HEK293 (cell line): Measurements from ENCODE around the gene METTL16.

Source experiments
- CTCF ChIA-PET: fragments of 350-600 bp; formaldehyde crosslinking; extraction: SDS; loops from one replicate; lab custom pipeline; 2021; ENCODE audit warnings: antibody characterized with exemption; lab: Yijun Ruan, JAX
- POLR2A ChIA-PET: fragments of 300-600 bp; formaldehyde crosslinking; extraction: SDS; loops from one replicate; lab custom pipeline; 2020; ENCODE audit warnings: antibody characterized with exemption, inconsistent platforms; lab: Yijun Ruan, JAX
- H3K27ac ChIP-seq: fragments of 200-500 bp; sonication (Bioruptor generic); 2 replicates; pipeline ENCODE4 v1.5.1; 2014; ENCODE audit warnings: low read depth, low read length, control low read depth, inconsistent platforms; ENCODE audit errors: extremely low read depth
- H3K36me3 ChIP-seq, 2 experiments: fragments of 200-500 bp in 1 of 2; sonication (Bioruptor generic) in 1 of 2; 1 replicate in 1 of 2; 2 replicates in 1 of 2; pipeline ENCODE4 v1.5.1; 2014 to 2017; ENCODE audit warnings: inconsistent platforms in 2 of 2, low read length in 2 of 2; ENCODE audit not compliant: control insufficient read depth in 2 of 2, insufficient read depth in 1 of 2
- H3K4me1 ChIP-seq: fragments of 200-500 bp; sonication (Bioruptor generic); 2 replicates; pipeline ENCODE4 v1.5.1; 2014; ENCODE audit warnings: mild to moderate bottlenecking, low read length, inconsistent platforms; ENCODE audit not compliant: control insufficient read depth, insufficient read depth
- H3K4me3 ChIP-seq: 2 replicates; pipeline ENCODE4 v1.5.1; 2011; ENCODE audit warnings: low read depth, mild to moderate bottlenecking, control low read depth, low read length, moderate library complexity
- H3K9me3 ChIP-seq: fragments of 200-500 bp; sonication (Bioruptor generic); 2 replicates; pipeline ENCODE4 v1.5.1; 2014; ENCODE audit warnings: low read depth, low read length, inconsistent platforms; ENCODE audit not compliant: control insufficient read depth, insufficient read depth
- EGR2 ChIP-seq: fragments of 450-650 bp; formaldehyde crosslinking; IDR thresholded peaks from 2 replicates; pipeline ENCODE4 v1.5.1; 2016; ENCODE audit warnings: low read depth, missing biosample characterization, missing genetic modification characterization
- HOXD13 ChIP-seq: sonication (generic); formaldehyde crosslinking; IDR thresholded peaks from 2 replicates; pipeline ENCODE4 v1.8.0; 2022; ENCODE audit warnings: missing genetic modification reagents, borderline replicate concordance
- KLF1 ChIP-seq: fragments of 450-650 bp; formaldehyde crosslinking; IDR thresholded peaks from 2 replicates; pipeline ENCODE4 v1.5.1; 2016; ENCODE audit warnings: missing biosample characterization, missing genetic modification characterization
- KLF10 ChIP-seq: fragments of 450-650 bp; IDR thresholded peaks from 2 replicates; pipeline ENCODE4 v1.5.1; 2018; ENCODE audit warnings: missing biosample characterization, mild to moderate bottlenecking, missing genetic modification characterization
- KLF8 ChIP-seq: fragments of 450-650 bp; formaldehyde crosslinking; IDR thresholded peaks from 2 replicates; pipeline ENCODE4 v1.5.1; 2016; ENCODE audit warnings: missing biosample characterization, missing genetic modification characterization
- MYNN ChIP-seq: fragments of 450-650 bp; formaldehyde crosslinking; IDR thresholded peaks from 2 replicates; pipeline ENCODE4 v1.5.1; 2016; ENCODE audit warnings: missing biosample characterization, missing genetic modification characterization, borderline replicate concordance
- MZF1 ChIP-seq: fragments of 450-650 bp; formaldehyde crosslinking; IDR thresholded peaks from 2 replicates; pipeline ENCODE4 v1.5.1; 2017; ENCODE audit warnings: missing biosample characterization, missing genetic modification characterization, borderline replicate concordance
- PBX3 ChIP-seq: sonication (generic); formaldehyde crosslinking; IDR thresholded peaks from 2 replicates; pipeline ENCODE4 v1.8.1; 2022; ENCODE audit warnings: mild to moderate bottlenecking, moderate library complexity, missing genetic modification reagents
- SP2 ChIP-seq: fragments of 450-650 bp; formaldehyde crosslinking; IDR thresholded peaks from 2 replicates; pipeline ENCODE4 v1.5.1; 2016; ENCODE audit warnings: missing biosample characterization, missing genetic modification characterization
- SP3 ChIP-seq: fragments of 450-650 bp; formaldehyde crosslinking; IDR thresholded peaks from 2 replicates; pipeline ENCODE4 v1.5.1; 2016; ENCODE audit warnings: missing biosample characterization, missing genetic modification characterization
- TRIM28 ChIP-seq: IDR thresholded peaks from 2 replicates; pipeline ENCODE4 v1.6.1; 2011; ENCODE audit warnings: low read length, control low read depth, borderline replicate concordance
- ZBTB7A ChIP-seq: fragments of 450-650 bp; formaldehyde crosslinking; IDR thresholded peaks from 2 replicates; pipeline ENCODE4 v1.5.1; 2016; ENCODE audit warnings: low read depth, missing biosample characterization, missing genetic modification characterization
- ZNF155 ChIP-seq: fragments of 450-650 bp; formaldehyde crosslinking; IDR thresholded peaks from 2 replicates; pipeline ENCODE4 v1.5.1; 2016; ENCODE audit warnings: missing biosample characterization, missing genetic modification characterization
- ZNF18 ChIP-seq: fragments of 450-650 bp; formaldehyde crosslinking; IDR thresholded peaks from 2 replicates; pipeline ENCODE4 v1.5.1; 2016; ENCODE audit warnings: missing biosample characterization, missing genetic modification characterization
- ZNF2 ChIP-seq: fragments of 450-650 bp; formaldehyde crosslinking; IDR thresholded peaks from 2 replicates; pipeline ENCODE4 v1.5.1; 2016; ENCODE audit warnings: missing biosample characterization, missing genetic modification characterization
- ZNF266 ChIP-seq: fragments of 450-650 bp; formaldehyde crosslinking; IDR thresholded peaks from 2 replicates; pipeline ENCODE4 v1.5.1; 2016; ENCODE audit warnings: missing biosample characterization, missing genetic modification characterization, low read depth
- ZNF274 ChIP-seq, 2 experiments: fragments of 200-500 bp in 1 of 2; fragments of 450-650 bp in 1 of 2; sonication (Bioruptor generic) in 1 of 2; formaldehyde crosslinking in 1 of 2; IDR thresholded peaks; 2 replicates each; pipeline versions ENCODE4 v1.5.1 to v1.6.1; 2014 to 2016; ENCODE audit warnings: borderline replicate concordance in 1 of 2, inconsistent platforms in 1 of 2, low read length in 1 of 2, missing biosample characterization in 1 of 2, missing genetic modification characterization in 1 of 2
- ZNF341 ChIP-seq: fragments of 450-650 bp; formaldehyde crosslinking; IDR thresholded peaks from 2 replicates; pipeline ENCODE4; 2016; ENCODE audit warnings: low read depth, missing biosample characterization, missing genetic modification characterization
- ZNF366 ChIP-seq: fragments of 450-650 bp; formaldehyde crosslinking; conservative IDR thresholded peaks from 2 replicates; pipeline ENCODE4 v1.5.1; 2016; ENCODE audit warnings: missing biosample characterization, missing genetic modification characterization
- ZNF513 ChIP-seq: fragments of 450-650 bp; IDR thresholded peaks from 2 replicates; pipeline ENCODE4 v1.5.1; 2018; ENCODE audit warnings: missing biosample characterization, missing genetic modification characterization
- ZNF548 ChIP-seq: fragments of 450-650 bp; formaldehyde crosslinking; IDR thresholded peaks from 2 replicates; pipeline ENCODE4 v1.5.1; 2016; ENCODE audit warnings: missing biosample characterization, missing genetic modification characterization
- ZNF561 ChIP-seq: fragments of 450-650 bp; IDR thresholded peaks from 2 replicates; pipeline ENCODE4 v1.5.1; 2018; ENCODE audit warnings: missing biosample characterization, missing genetic modification characterization, borderline replicate concordance
- ZNF600 ChIP-seq: fragments of 450-650 bp; formaldehyde crosslinking; IDR thresholded peaks from 2 replicates; pipeline ENCODE4 v1.5.1; 2016; ENCODE audit warnings: missing biosample characterization, missing genetic modification characterization
- ZNF701 ChIP-seq: fragments of 450-650 bp; formaldehyde crosslinking; IDR thresholded peaks from 2 replicates; pipeline ENCODE4 v1.5.1; 2016; ENCODE audit warnings: missing biosample characterization, missing genetic modification characterization
- ZNF747 ChIP-seq: fragments of 450-650 bp; formaldehyde crosslinking; IDR thresholded peaks from 2 replicates; pipeline ENCODE4 v1.5.1; 2016; ENCODE audit warnings: missing biosample characterization, missing genetic modification characterization
- ZNF777 ChIP-seq: fragments of 450-650 bp; formaldehyde crosslinking; IDR thresholded peaks from 2 replicates; pipeline ENCODE4 v1.5.1; 2017; ENCODE audit warnings: missing biosample characterization, missing genetic modification characterization, borderline replicate concordance
- ZNF791 ChIP-seq: fragments of 450-650 bp; formaldehyde crosslinking; IDR thresholded peaks from 2 replicates; pipeline ENCODE4 v1.5.1; 2016; ENCODE audit warnings: missing biosample characterization, missing genetic modification characterization
- ZNF837 ChIP-seq: fragments of 450-650 bp; formaldehyde crosslinking; IDR thresholded peaks from 2 replicates; pipeline ENCODE4 v1.5.1; 2016; ENCODE audit warnings: missing biosample characterization, missing genetic modification characterization
- TF ChIP-seq, protein P1 (sequence below): fragments of 450-650 bp; formaldehyde crosslinking; IDR thresholded peaks from 2 replicates; pipeline ENCODE4 v1.5.1; 2017; ENCODE audit warnings: missing biosample characterization, missing genetic modification characterization

METTL16 gene

DNA sequence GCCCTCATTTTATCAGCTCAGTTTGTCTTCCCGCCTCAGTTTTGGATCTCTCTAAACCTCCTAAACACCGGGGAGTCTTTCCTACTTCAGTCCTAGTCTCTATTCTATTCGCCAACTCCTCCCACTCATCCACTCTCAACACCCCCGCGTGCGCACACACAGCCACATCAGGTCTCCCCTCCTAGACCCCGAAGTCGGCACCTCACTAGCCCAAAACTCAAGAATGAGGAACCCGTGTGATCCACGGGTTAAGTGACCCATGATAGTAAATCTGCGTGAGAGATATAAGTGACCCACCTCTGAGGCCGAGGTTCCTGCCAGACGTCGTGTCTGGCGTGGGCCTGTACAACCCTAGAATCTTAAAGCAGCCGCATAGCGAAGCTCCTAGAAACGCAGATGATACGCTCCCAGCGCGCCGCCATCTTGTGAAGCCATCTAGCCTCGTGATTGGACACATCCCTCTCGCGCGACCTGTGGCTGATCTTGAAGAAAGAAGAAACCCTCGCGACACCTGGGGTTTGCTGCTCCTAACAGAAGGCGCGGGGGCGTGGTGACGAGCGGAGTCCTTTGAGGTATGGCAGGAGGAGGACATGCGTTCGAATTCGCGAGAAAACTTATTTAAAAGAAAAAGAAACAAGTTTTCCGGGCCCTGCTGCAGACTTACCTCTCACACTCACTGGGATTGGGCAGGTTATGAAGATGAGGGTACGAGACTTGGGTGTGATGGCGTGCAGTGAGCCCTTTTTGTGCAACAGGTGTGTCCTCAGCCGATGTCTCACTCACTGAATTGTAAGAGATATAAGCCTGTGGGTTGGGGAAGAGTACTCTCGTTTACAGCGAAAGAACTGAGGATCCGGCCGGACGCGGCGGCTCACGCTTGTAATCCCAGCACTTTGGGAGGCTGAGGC, at the start of gene METTL16:
Gene METTL16 (minus strand): TSS at position 427 of the 908 bp plus-strand sequence. CDS start 9,557 bp downstream, outside the sequence.
- Histone ChIP-seq H3K9me3 (no peaks in the 10 kb centered on the region; the same call in 1 of the 2 replicates), H3K4me3 (peak within 1 kb of the TSS; percentile 67), H3K27ac (peak within 1 kb of the TSS; percentile 94), H3K36me3 (peaks cover 0 to 11% of the 10 kb centered on the region in 2 experiments; a peak in 1 of 3 replicates), H3K4me1 (no peaks in the 10 kb centered on the region)
- CTCF ChIA-PET: interaction anchor here (0.5 to 2.6 kb wide), 6 partner anchors 95 to 852 kb away, joined by 3 to 11 read pairs (median 4); no protein-coding TSS in a partner anchor
- POLR2A ChIA-PET: interaction anchor here (0.5 to 1.9 kb wide), 21 partner anchors 10 to 533 kb away, joined by 3 to 9 read pairs (median 3); partner anchors contain the start of genes PAFAH1B1 and SMG6
- TF ChIP-seq HOXD13 (CRISPR knock-in tag) (no peak), ZBTB7A (tag by site-specific recombination) (no peak), ZNF777 (tag by site-specific recombination) (no peak), ZNF561 (tag by site-specific recombination) (peak; percentile 46; the same call in 1 of the 2 replicates), SP2 (peak; percentile 47), ZNF155 (tag by site-specific recombination) (no peak), KLF8 (tag by site-specific recombination) (peak; percentile 67), ZNF791 (0 out of 2 replicates have a peak, but pooled peaks have one; percentile 57), ZNF341 (tag by site-specific recombination) (no peak), PBX3 (no peak), KLF1 (0 out of 2 replicates have a peak, but pooled peaks have one; percentile 13), ZNF266 (tag by site-specific recombination) (no peak), MZF1 (tag by site-specific recombination) (no peak), ZNF837 (tag by site-specific recombination) (no peak), SP3 (tag by site-specific recombination) (peak; percentile 62), ZNF701 (no peak), KLF10 (peak; percentile 32; the same call in 1 of the 2 replicates), EGR2 (peak; percentile 96), ZNF747 (tag by site-specific recombination) (no peak), ZNF600 (tag by site-specific recombination) (no peak; the same call in none of the 2 replicates), ZNF2 (tag by site-specific recombination) (peak; percentile 85; the same call in 1 of the 2 replicates), ZNF366 (tag by site-specific recombination) (0 out of 2 replicates have a peak, but pooled peaks have one; percentile 6), ZNF513 (tag by site-specific recombination) (no peak), ZNF274 (IDR thresholded peaks at IDR 0.05; ENCODE audit: low read length) (no peak), ZNF274 (tag by site-specific recombination; IDR thresholded peaks at IDR 0.05; ENCODE audit: borderline replicate concordance) (no peak), MYNN (no peak), ZNF18 (tag by site-specific recombination) (no peak), TRIM28 (no peak; the same call in 1 of the 2 replicates), ZNF548 (tag by site-specific recombination) (no peak)
- TF ChIP-seq, protein P1, sequence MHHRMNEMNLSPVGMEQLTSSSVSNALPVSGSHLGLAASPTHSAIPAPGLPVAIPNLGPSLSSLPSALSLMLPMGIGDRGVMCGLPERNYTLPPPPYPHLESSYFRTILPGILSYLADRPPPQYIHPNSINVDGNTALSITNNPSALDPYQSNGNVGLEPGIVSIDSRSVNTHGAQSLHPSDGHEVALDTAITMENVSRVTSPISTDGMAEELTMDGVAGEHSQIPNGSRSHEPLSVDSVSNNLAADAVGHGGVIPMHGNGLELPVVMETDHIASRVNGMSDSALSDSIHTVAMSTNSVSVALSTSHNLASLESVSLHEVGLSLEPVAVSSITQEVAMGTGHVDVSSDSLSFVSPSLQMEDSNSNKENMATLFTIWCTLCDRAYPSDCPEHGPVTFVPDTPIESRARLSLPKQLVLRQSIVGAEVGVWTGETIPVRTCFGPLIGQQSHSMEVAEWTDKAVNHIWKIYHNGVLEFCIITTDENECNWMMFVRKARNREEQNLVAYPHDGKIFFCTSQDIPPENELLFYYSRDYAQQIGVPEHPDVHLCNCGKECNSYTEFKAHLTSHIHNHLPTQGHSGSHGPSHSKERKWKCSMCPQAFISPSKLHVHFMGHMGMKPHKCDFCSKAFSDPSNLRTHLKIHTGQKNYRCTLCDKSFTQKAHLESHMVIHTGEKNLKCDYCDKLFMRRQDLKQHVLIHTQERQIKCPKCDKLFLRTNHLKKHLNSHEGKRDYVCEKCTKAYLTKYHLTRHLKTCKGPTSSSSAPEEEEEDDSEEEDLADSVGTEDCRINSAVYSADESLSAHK (tag by site-specific recombination): 0 out of 2 replicates have a peak, but pooled peaks have one; percentile 8
